Head of caudate nucleus (tissue), 42 donors: ENCODE results near the gene ACACA.

Experiments
- DNase-seq, 42 donors: peaks; one replicate each; pipeline versions ENCODE4 v3.0.0 to v3.0.0-alpha.2; 2020 to 2021; ENCODE audit warnings: mixed read lengths in 7 of 42
- intact Hi-C: fragments of 100-400 bp; cut with DNase I; formaldehyde crosslinking; loops from one replicate; pipeline ENCODE4 v1.15.0; 2022

ACACA gene

GRCh38 chr17:37211136-37211535 lies 195.5 kb downstream of the ACACA start:
- DNase-seq: no peak
- intact Hi-C loops: no loop called here

DNA sequence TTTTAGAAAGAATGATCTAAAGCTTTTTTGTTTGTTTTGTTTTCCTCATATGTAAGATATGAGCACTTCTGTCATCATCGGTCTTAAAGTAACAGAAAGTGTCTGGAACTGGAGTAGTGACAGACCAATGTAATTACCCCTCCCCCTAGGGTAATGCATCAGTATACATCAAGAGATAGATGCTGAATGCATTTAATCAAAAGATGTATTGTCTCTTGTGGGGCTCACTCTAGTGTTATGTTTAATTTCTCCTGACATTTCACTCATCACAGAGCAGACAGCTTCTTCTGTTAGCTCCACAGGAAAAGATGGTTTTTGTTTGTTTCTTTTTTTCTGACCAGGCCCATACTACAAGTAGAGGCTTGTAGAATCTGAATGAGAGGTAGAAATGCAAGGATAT lies 199.5 kb downstream of the ACACA start:
- DNase-seq: no peak
- intact Hi-C loops: no loop called here

DNA sequence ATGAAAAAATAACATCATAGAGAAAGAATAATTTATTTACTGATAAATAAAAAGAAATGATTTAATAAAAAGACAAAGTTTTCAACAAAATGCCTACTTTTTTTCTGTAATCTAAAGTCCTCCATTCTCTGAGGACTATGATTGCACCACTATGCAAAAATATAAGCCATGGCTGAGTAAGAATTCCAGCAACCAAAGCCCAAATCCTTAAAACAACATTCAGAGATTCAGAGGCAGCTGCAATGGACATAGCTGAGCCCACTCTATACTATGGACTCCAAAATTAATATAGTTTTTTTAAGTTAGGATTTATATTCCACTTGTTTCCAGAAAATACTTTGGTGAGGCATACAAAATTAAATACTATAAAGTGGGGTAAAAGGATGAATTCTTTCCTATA lies 200.3 kb downstream of the ACACA start:
- intact Hi-C loops: no loop called here
- no peak for DNase-seq

DNA sequence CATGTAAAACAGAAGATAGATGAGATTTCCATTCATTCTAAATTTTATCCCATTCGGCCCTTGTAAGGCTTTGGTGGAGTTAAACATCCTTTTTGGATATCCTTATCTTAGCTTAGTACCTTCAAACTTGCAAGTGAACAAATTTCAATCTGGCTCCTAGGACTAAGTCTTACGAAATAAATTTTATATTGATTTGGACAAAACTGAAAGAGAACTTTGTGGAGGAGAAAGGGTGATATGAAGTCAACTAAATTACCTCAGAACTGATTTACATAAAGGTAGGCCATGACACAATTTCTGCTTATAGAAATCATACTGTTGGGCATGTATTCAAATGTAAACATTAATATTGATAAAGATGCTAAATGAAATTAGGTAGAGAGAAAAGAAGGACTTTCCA lies 206.1 kb downstream of the ACACA start:
- no peak for DNase-seq
- intact Hi-C loops: no loop called here

DNA sequence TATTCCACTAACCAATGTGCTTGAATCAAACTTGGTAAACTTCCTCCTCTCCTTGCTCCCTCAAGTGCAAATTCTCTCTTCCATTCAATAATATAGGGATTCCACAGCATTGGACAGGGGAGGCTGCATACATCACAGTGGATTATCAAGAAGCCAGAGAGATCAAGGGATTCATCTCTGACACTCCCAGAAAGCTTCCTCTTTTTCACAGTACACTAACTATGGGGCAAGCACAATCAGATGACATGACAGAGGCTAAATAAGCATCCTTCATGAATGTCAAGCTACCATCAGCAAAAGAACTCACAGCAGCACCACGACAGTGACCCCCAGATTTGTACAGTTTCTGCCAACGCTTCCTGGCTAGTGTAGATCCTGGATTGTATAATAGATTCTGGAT lies 209.3 kb downstream of the ACACA start:
- intact Hi-C loops: no loop called here
- no peak for DNase-seq

DNA sequence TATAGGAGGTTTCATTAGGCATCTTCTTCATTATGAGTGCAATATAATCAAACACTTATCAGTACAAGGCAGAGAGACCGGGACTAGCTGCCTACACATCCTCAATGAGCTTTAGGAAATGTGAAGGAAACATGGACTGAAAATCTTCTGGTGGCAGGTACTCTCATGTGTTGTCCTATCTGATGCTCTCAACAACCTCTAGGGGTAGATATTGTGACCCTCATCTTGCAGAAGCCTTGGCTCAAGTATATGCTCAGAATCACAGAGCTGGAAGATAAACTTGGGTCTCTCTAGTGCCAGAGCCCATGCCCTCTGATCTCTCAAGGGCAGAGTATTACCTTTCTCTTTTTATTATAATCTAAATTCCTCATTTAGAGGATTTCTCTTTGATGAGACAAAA lies 212.4 kb downstream of the ACACA start:
- no peak for DNase-seq
- intact Hi-C loops: no loop called here

DNA sequence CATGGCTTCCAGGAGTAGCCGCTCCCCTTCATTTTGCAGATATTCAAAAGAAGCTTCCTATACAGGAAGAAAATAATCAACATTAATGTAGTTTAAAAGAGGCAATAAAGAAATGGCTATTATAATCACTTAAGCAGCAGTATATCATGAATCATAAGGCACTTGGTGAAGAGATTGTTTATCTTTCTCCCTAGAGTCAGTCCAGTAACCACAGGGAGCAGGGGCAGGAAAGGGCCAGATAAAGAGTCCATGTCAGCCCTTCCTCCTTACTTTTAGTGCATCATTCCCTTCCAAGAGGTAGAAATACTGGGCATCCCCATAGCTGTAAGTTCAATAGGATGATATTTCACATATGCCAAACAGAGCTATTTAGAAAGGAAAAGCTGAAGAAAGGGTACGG lies 215.4 kb downstream of the ACACA start:
- no peak for DNase-seq
- intact Hi-C loops: no loop called here

DNA sequence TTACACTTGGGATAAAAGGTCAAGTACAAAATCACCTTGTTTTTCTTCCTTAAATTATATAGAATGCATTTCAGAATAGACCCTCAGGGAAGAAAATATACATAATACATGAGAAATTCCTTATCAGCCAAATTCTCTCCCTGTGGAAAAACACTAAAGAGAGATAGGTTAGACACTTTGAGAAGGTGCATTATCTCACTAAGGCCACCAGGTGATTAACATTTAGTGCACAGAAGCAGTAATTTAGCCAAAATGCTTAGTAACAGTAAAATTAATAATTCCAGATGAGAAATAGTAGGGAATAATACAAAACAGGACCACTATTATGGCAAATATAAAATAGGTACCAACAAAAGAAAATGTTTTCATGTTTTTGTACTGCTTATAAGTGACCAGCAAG lies 216.1 kb downstream of the ACACA start:
- DNase-seq: no peak
- intact Hi-C loops: no loop called here

- intact Hi-C loops: no loop called here
- no peak for DNase-seq
Measured at GRCh38 chr17:37188157-37188556, 218.5 kb downstream of the ACACA start.

DNA sequence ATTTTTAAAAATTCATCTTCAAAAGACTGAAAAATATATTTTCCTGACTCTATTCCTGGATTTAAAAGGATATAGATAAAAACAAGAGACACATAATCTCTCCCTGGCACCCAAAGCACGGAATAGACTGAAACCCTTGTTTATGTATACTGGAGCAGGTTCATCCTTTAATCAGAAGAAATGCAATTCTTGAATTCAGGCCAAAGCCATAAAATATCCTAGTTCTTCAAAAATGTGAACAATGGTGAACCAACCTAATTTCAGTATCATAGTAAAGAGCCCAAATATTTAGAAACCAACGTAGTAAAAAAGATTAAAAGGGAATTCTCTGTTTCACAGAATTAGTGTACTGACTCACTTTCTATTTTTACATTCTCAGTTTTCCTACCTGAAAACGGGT lies 219.4 kb downstream of the ACACA start:
- no peak for DNase-seq
- intact Hi-C loops: no loop called here

DNA sequence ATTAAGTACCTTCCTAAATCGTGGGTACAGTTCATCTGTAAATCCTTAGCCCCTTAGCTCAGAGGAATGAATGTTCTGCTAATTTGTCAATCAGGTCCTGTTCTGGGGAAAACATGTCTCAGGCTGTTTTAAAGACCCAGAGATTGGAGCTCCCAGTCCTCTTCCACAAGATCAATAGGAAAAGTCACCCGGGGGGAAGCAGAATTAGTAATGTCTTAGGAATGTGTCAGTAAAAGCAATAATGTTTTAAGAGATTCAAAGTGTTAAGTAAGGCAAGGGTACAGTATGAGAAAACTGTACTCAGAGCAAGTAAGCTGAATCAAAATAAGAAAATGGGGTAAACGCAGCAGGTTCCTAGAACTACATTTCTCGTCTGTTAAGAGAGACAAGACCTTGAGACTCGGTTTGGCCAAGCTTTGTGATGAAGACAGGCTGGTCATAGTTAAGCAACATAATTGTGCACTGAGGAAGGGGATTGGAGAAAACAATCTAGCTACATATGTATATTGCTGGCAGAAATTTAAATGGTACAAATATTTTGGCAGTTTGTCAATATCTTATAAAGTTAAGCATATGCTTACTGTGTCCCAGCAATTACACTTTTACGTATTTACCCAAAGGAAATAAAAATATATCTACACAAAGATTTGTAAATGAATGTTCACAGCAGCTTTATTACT lies 223.7 kb downstream of the ACACA start:
- intact Hi-C loops: no loop called here
- no peak for DNase-seq

DNA sequence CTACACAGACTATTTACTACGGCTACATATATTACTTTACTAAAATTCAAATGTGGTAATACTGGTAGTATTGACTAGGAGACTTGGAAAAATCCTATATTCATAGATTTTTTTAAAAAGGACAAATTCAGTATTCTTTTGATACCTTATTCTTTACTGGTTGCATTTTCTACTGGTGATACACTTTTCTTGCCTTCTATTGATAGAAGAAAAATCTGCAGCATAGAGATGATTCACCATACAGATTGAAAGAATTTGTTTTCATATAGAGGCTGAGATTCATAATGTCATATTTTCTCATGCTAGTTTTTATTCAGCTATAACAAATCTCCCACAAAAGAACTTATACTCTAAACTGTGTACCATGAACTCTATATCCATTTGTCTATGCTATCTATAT lies 226.3 kb downstream of the ACACA start:
- intact Hi-C loops: no loop called here
- DNase-seq: no peak

- no peak for DNase-seq
- intact Hi-C loops: no loop called here
Measured at GRCh38 chr17:37179893-37180292, 226.7 kb downstream of the ACACA start.

- peak in 17 of 42 donors; percentile 8 to 60 (median 17) for DNase-seq
- intact Hi-C loops: no loop called here
Measured at GRCh38 chr17:37177254-37177870, 229.3 kb downstream of the ACACA start.

DNA sequence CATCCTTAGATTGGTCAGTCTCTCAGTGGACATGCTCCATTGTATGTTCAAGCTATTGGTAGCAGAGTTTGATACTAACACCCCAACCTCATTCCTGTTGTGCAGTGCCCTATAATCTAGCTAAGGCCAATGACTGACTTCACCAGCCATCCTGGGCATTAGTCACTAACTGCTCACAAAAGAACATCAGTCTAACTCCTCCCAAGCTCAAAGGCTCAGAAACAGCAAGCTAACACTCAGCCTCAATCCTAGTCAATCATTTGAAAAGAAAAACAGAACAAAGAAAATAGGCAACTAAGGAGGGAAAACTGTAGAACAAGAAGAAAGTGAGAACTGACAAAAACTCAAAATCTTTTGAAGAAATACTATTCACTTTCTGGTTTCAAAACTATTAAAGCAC lies 229.9 kb downstream of the ACACA start:
- intact Hi-C loops: no loop called here
- no peak for DNase-seq

DNA sequence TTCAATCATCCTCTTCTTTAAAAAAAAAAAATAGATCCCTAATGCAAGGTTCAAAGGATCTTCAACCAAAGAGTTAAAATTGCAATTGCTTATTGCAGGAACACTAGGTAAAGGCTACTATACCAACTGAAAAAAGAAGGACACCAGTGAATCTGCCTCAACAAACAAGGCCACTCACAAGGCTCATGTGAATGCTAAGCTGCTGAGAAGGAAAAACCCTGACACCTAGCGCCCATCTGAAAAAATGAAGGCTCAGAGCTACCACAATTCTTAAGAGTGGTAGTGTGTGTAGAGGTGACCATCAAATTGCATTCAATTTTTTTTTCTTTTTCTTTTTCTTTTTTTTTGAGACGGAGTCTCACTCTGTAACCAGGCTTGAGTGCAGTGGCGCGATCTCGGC lies 232.4 kb downstream of the ACACA start:
- peak in 34 of 42 donors; percentile 8 to 80 (median 54) for DNase-seq
- intact Hi-C loops: no loop called here

DNA sequence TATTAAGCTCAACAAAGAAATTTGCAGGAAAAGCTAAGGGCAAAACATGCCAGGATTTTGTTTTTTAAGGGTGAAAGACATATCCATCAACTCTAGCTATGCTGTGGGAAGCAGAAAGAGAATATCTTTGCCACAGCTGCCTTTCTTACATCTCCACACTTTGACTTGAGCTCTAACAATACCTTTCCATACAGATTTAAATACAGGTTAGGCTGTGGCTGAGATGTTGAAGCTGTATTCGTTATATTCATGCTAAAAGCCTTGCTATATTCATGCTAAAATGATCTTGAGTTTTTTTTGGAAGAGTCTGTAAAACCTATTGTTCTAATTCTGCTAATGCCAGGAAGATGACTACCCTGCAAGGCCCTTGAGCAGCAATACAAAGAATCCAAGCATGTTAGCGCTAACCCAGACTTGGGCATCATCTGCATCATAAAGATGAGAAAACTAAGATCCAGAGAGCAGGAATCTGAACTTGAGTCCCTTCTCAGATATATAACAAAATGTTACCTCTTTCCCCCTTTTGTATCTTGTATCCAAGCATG lies 235.7 kb downstream of the ACACA start:
- no peak for DNase-seq
- intact Hi-C loops: no loop called here

GRCh38 chr17:37168731-37169353 lies 237.8 kb downstream of the ACACA start:
- intact Hi-C loops: no loop called here
- no peak for DNase-seq

- intact Hi-C loops: no loop called here
Measured at GRCh38 chr17:37167756-37168155, 238.9 kb downstream of the ACACA start.

GRCh38 chr17:37164057-37164456 lies 242.6 kb downstream of the ACACA start:
- DNase-seq: no peak
- intact Hi-C loops: no loop called here

More at GRCh38 chr17:37167756-37168155, 238.9 kb downstream of the ACACA start:
- DNase-seq: no peak

GRCh38 chr17:37162800-37163199 lies 243.8 kb downstream of the ACACA start:
- intact Hi-C loops: no loop called here
- no peak for DNase-seq
